Activated T-helper 2 cell treated with anti-CD3 and anti-CD28 coated beads, Interferon-gamma antibody, Interleukin-2, Interleukin-4, amounts not matched to agents 10 μg/mL and 5 μg/mL and 100 μg/mL, durations not matched to agents 14 hours and 24 hours and 36 hours (primary cell): Measurements from ENCODE around the gene PTH2. TPM values are rescaled to one million over a fixed set of nuclear protein-coding genes. Genes with fewer than 3 reads are reported as not detected.

Source experiments
- DNase-seq: peaks from one replicate; pipeline ENCODE4 v3.0.0; 2021; ENCODE audit warnings: low spot score
- H3K27ac Mint-ChIP-seq: one replicate; pipeline ENCODE4 v1.8.0; 2021; ENCODE audit warnings: mixed read lengths
- H3K27me3 Mint-ChIP-seq: one replicate; pipeline ENCODE4 v1.8.0; 2021; ENCODE audit warnings: low read depth, mixed read lengths
- H3K36me3 Mint-ChIP-seq: one replicate; pipeline ENCODE4 v1.8.0; 2021; ENCODE audit warnings: low read depth, mixed read lengths
- H3K4me1 Mint-ChIP-seq: one replicate; pipeline ENCODE4 v1.8.0; 2021; ENCODE audit warnings: low read depth, mixed read lengths
- H3K4me3 Mint-ChIP-seq: one replicate; pipeline ENCODE4 v1.8.0; 2021; ENCODE audit warnings: low read depth, mild to moderate bottlenecking, moderate library complexity, mixed read lengths
- H3K9me3 Mint-ChIP-seq: one replicate; pipeline ENCODE4 v1.8.0; 2021; ENCODE audit warnings: mixed read lengths
- intact Hi-C: fragments of 100-400 bp; cut with micrococcal nuclease; formaldehyde crosslinking; loops from one replicate; pipeline ENCODE4 v1.15.1; 2023
- total RNA-seq: library from RNA; stranded (reverse); gene quantifications from 2 replicates; pipeline ENCODE4 v1.2.3, GENCODE V29; 2022

The PTH2 gene
- total RNA-seq, 1 donor from 2014 or later: not detected

DNA sequence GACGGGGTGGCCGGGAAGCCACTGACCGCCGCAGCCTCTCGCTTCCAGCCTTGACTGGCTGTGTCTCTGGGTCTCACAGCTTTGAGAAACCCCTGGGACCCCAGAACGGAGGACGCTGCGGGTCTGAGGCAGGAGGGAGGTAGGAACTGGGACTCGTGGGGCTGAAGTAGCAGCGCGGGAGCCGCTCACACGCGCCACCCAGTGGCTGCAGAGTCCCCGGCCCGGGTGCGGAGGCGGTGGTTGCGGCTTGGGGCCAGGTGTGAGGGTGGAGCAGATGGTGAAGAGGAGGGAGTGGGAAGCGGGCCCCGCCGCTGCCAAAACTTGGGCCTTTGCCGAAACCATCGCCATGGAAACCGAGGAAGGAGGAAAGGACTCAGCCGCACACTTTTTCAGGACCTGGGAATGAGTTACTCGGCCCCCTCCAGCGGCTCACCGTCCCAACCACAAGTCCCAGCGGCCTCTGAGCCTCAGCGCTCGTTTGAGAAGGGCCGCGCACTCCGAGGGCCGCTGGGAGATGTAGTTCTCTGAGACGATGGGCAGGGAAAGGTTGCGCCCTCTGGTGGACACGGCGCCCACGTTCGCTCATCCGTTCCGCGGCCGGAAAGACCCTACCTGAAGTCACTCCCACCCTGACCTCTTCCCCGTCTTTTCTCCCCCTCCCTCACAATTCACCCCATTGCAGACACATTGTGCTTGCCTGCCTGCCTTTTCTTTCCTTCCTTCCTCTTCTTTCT, 20.3 kb upstream of the PTH2 start:
- Mint-ChIP-seq H3K27me3 (peaks cover 37% of the 10 kb centered on the region), H3K4me3 (peak overlapping the region; percentile 78), H3K9me3 (no peaks in the 10 kb centered on the region), H3K27ac (peak overlapping the region; percentile 82), H3K4me1 (peaks cover 33% of the 10 kb centered on the region), H3K36me3 (peaks cover 27% of the 10 kb centered on the region)
- intact Hi-C loops: loop anchor here (1.0 kb wide), 3 partner anchors 8 to 51 kb away; partner anchors contain the start of gene PIH1D1
- peak; percentile 92 for DNase-seq

GRCh38 chr19:49442771-49443365, 19.6 kb upstream of the PTH2 start:
- Mint-ChIP-seq H3K27ac (peak overlapping the region; percentile 82), H3K36me3 (peaks cover 22% of the 10 kb centered on the region), H3K4me1 (peaks cover 29% of the 10 kb centered on the region), H3K9me3 (no peaks in the 10 kb centered on the region), H3K4me3 (peak overlapping the region; percentile 78), H3K27me3 (peaks cover 43% of the 10 kb centered on the region)
- DNase-seq: peak; percentile 63
- intact Hi-C loops: loop anchor here (1.0 kb wide), 3 partner anchors 8 to 51 kb away; partner anchors contain the start of gene PIH1D1

DNA sequence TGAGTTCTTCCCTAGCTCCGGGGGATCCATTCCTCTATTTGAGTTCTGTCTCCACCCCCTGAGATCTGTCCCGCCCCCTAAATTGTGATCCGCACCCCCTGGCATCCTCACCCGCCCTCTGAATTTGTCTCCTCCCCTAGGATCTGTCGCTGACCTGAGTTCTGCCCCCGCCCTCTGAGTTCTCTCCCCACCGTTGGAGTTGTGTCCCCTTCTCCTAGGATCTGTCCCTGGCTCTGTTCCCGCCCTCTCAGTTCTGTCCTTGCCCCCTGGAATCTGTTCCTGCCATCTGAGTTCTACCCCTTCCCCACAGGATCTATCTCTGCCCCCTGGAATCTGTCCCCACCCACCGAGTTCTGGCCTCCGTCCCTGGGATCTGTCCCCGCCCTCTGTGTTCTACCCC, 19.1 kb upstream of the PTH2 start:
- Mint-ChIP-seq H3K36me3 (peaks cover 18% of the 10 kb centered on the region), H3K4me3 (peak overlapping the region; percentile 78), H3K27ac (no peak overlapping the region), H3K9me3 (no peaks in the 10 kb centered on the region), H3K4me1 (peaks cover 29% of the 10 kb centered on the region), H3K27me3 (peaks cover 48% of the 10 kb centered on the region)
- DNase-seq: no peak
- intact Hi-C loops: no loop called here

- H3K27me3 Mint-ChIP-seq: peaks cover 52% of the 10 kb centered on the region
- DNase-seq: no peak
- peaks cover 17% of the 10 kb centered on the region for H3K36me3 Mint-ChIP-seq
- peaks cover 29% of the 10 kb centered on the region for H3K4me1 Mint-ChIP-seq
- H3K27ac Mint-ChIP-seq: no peak overlapping the region
- H3K4me3 Mint-ChIP-seq: peak overlapping the region; percentile 78
- no peaks in the 10 kb centered on the region for H3K9me3 Mint-ChIP-seq
- intact Hi-C loops: no loop called here
Measured at GRCh38 chr19:49441960-49442350, 18.7 kb upstream of the PTH2 start.

DNA sequence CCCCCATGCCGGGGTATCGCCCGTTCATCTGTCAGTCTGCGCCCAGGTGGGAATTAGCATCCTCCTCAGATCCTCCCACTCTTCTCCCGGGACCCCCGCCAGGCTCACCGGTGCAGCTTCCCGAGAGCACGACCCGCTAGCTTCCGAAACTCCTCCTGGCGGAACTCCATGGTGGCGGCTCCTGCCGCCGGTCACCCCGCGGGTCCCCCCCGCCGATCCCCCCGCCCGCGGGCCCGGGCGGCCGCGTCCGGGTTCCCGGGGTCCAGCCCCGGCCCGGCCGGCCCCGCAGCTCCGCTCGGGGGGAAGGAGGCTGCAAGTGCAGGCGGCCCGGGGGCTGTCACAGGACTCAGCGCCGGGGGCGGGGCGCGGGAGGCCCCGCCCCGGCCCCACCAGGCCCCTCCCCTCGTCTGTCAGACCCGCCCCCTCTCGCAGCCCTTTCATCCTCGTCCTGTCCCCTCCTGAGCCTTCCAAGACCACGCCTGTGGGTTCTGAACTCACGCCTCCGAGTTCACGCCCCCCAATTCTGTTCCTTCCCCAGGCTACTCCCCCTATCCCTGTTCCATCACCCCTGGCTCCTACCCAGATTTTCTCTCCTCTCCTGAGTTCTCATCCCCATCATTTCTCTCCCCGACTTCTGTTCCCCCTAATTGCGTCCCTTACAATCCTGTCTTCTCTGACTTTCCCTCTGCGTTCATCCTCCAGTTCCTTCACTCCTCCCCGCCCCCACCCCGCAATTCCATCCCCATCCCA, 18.1 kb upstream of the PTH2 start, which contains the start of gene SLC17A7:
SLC17A7 (minus strand) TSS at position 318 of the 750 bp plus-strand sequence; CDS start at position 170, 148 bp downstream.
- DNase-seq: no peak
- peaks cover 58% of the 10 kb centered on the region for H3K27me3 Mint-ChIP-seq
- H3K4me3 Mint-ChIP-seq: peak within 1 kb of the TSS; percentile 78
- intact Hi-C loops: no loop called here
- no peaks in the 10 kb centered on the region for H3K9me3 Mint-ChIP-seq
- H3K36me3 Mint-ChIP-seq: peaks cover 11% of the 10 kb centered on the region
- no peak within 1 kb of the TSS for H3K27ac Mint-ChIP-seq
- peaks cover 29% of the 10 kb centered on the region for H3K4me1 Mint-ChIP-seq

GRCh38 chr19:49440439-49441209, 17.4 kb upstream of the PTH2 start:
- H3K36me3 Mint-ChIP-seq: peaks cover 5% of the 10 kb centered on the region
- DNase-seq: no peak
- H3K9me3 Mint-ChIP-seq: no peaks in the 10 kb centered on the region
- peaks cover 66% of the 10 kb centered on the region for H3K27me3 Mint-ChIP-seq
- H3K4me3 Mint-ChIP-seq: peak overlapping the region; percentile 45
- no peak overlapping the region for H3K27ac Mint-ChIP-seq
- intact Hi-C loops: no loop called here
- H3K4me1 Mint-ChIP-seq: peaks cover 35% of the 10 kb centered on the region

DNA sequence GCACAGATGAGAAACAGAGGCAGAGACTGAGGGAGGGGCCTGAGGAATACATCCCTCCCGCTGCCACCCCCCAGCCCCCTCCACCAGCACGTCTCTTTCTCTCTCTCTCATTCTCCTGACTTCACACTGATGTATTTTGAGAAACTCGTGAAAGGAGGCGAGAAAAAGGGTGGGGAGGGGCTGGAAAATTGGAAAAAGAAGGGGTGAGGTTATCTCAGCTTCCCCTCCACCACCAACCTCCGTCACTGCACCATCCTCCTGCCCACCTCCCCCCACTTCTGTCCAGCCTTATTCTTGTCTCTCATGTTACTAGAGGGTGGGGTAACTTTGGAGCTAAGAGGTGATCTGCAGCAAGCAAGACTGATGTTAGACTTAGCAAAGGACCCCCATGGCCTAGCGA, 16.6 kb upstream of the PTH2 start:
- Mint-ChIP-seq H3K4me3 (no peak overlapping the region), H3K4me1 (peaks cover 29% of the 10 kb centered on the region), H3K27ac (no peak overlapping the region), H3K27me3 (peaks cover 74% of the 10 kb centered on the region), H3K9me3 (no peaks in the 10 kb centered on the region), H3K36me3 (no peaks in the 10 kb centered on the region)
- intact Hi-C loops: no loop called here
- DNase-seq: no peak

- H3K4me3 Mint-ChIP-seq: no peak overlapping the region
Measured at GRCh38 chr19:49438261-49438660, 15.0 kb upstream of the PTH2 start.

DNA sequence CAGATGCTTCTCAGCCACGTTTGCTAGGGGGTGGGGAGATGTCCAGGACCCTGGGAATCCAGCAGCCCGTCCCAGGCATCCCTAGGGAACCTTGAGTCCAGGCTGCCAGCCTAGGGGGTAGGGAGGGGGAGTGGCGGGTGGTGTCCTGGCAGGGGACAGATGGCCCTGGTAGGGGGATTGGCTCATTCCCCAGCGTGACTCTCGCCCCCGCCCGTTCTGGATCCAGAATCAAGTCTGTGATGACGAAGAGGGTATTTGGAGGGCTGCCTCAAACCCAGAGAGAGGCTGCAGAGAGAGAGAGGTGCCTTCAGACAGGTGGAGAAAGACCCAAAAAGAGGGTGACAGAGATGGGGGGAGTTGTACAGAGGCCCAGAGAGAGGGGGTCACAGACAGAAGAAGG, 14.0 kb upstream of the PTH2 start:
- DNase-seq: no peak
- Mint-ChIP-seq H3K4me1 (peaks cover 23% of the 10 kb centered on the region), H3K4me3 (no peak overlapping the region), H3K9me3 (no peaks in the 10 kb centered on the region), H3K27me3 (peaks cover 83% of the 10 kb centered on the region), H3K36me3 (no peaks in the 10 kb centered on the region), H3K27ac (no peak overlapping the region)
- intact Hi-C loops: no loop called here

More at GRCh38 chr19:49438261-49438660, 15.0 kb upstream of the PTH2 start:
- intact Hi-C loops: no loop called here
- Mint-ChIP-seq H3K36me3 (no peaks in the 10 kb centered on the region), H3K27ac (no peak overlapping the region), H3K4me1 (peaks cover 25% of the 10 kb centered on the region), H3K27me3 (peaks cover 81% of the 10 kb centered on the region), H3K9me3 (no peaks in the 10 kb centered on the region)
- no peak for DNase-seq

DNA sequence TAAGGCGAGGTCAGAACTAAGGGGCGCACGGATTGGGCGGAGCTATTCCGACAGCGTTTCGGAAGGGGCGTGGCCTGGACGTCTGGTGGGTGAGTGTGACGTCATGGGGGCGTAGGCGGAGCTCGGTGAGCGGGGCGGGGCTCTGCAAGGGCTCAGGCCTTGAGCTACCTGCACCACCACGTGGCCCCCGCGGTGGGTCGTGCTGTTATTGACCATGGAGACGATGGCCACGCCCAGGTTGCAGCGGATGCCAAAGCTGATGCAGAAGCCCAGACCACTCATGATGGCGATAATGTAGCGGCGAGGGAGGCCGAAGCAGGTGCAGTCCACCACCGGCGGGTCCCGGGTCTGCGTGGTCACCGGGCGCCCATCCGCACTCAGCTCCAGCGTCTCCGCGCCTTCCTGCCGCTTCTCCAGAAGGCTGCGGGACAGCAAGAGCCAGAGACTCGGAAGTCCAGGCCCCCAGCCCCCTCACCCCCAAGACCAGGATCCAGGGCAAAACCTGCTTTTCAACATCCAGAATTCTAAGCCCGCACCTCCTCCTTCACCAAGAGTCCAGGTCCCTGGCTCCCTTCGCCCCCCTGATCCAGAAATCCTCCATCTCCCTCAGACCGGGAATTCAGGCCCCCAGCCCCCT, 13.3 kb upstream of the PTH2 start:
- Mint-ChIP-seq H3K27ac (peak overlapping the region; percentile 23), H3K27me3 (peaks cover 80% of the 10 kb centered on the region), H3K9me3 (no peaks in the 10 kb centered on the region), H3K4me3 (no peak overlapping the region), H3K4me1 (peaks cover 16% of the 10 kb centered on the region), H3K36me3 (no peaks in the 10 kb centered on the region)
- DNase-seq: peak; percentile 52
- intact Hi-C loops: no loop called here

DNA sequence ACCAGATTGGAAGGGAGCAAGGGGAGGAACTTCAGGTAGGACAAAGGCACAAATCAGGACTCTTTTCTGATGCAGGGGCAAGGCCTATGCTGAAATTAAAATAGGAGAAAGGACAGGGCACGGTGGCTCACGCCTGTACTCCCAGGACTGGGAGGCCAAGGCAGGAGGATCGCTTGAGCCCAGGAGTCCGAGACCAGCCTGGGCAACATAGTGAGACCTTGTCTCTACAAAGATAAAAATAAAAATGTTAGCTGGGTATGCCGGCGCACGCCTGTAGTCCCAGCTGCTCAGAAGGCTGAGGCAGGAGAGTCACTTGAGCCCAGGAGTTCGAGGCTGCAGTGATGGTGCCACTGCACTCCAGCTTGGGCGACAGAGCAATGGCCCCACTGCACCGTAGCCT, 12.4 kb upstream of the PTH2 start:
- Mint-ChIP-seq H3K4me1 (peaks cover 14% of the 10 kb centered on the region), H3K27ac (no peak overlapping the region), H3K4me3 (no peak overlapping the region), H3K27me3 (peaks cover 80% of the 10 kb centered on the region), H3K36me3 (no peaks in the 10 kb centered on the region), H3K9me3 (no peaks in the 10 kb centered on the region)
- intact Hi-C loops: no loop called here
- DNase-seq: no peak
